Stimulated activated CD4-positive, alpha-beta T cell treated with anti-CD3 and anti-CD28 coated beads, Interleukin-4, amount 100 ng/mL, for 24 hours (primary cell): Measurements from ENCODE around the gene OR2A12.
"Not testable (repeated sequence)": the region's sequence is repeated elsewhere in the genome, so short reads cannot be mapped to it uniquely, and the experiment has no call there.

Experiments used
- DNase-seq: peaks from one replicate; pipeline ENCODE4 v3.0.0-alpha.2; 2020

OR2A12 gene, protein sequence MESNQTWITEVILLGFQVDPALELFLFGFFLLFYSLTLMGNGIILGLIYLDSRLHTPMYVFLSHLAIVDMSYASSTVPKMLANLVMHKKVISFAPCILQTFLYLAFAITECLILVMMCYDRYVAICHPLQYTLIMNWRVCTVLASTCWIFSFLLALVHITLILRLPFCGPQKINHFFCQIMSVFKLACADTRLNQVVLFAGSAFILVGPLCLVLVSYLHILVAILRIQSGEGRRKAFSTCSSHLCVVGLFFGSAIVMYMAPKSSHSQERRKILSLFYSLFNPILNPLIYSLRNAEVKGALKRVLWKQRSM

GRCh38 chr7:144085978-144086377 is at the start of gene OR2A12:
TSS of gene OR2A12 (plus strand) at chr7:144086278. CDS start at chr7:144095108, 8,830 bp downstream.
- DNase-seq: no peak

- DNase-seq: no peak
These were observed 49.7 kb upstream of the OR2A12 start for GRCh38 chr7:144036302-144036885.

DNA sequence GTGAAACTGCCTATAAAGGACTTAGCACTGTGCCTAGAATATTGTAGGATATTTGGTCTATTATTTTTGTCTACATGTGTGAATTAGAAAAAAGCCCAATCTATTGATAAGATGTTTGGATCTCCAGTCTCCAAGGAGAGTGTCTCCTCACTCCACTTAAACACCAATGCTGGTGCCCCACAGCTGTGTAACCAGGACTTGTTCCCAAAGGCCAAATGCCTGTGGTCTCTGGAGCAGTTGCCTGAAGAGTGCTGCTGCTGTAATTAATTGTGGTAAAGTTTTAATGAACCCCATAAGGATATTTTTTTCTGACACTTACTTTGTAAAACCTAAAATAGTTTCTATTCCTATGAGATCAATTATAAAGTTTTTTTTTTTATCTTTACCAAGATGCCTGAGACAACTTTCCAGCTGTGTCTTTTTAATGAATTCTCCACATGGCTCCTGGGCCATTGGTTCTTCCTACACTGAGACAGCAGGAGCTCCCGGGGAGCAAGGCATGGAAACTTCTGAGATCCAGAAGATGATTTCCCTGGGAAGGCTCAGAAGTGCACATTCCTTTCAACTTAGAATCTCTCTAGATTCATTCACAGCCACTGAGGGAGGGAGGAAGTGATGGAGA is 48.6 kb upstream of the OR2A12 start:
- DNase-seq: no peak

- no peak for DNase-seq
These were observed 47.2 kb upstream of the OR2A12 start for GRCh38 chr7:144038887-144039286.

DNA sequence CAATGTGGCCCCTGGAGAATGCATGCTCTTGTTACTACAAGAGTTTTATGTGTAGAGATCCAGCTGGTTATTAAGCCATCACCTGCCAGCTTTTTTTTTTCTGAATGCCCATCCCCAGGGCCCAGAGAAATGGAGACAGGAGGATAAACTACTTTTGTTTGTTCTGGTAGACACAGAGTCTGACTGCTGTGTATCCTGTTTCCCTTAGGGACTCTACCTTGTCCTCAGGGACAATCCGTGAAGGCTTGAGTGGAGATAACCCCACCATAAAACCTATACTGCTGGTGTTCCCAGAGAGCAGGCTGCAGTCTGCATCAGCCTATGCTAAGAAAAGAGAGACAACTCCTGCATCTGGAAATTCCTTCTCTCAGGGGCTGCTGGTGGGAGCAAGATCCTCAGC is 37.4 kb upstream of the OR2A12 start, which contains the start of gene OR2A5:
Gene OR2A5, plus strand, starts transcription at position 301 of the 400 bp plus-strand sequence. CDS start 1,454 bp downstream, outside the sequence.
- no peak for DNase-seq

- DNase-seq: no peak
These were observed 36.6 kb upstream of the OR2A12 start for GRCh38 chr7:144049491-144049890.

DNA sequence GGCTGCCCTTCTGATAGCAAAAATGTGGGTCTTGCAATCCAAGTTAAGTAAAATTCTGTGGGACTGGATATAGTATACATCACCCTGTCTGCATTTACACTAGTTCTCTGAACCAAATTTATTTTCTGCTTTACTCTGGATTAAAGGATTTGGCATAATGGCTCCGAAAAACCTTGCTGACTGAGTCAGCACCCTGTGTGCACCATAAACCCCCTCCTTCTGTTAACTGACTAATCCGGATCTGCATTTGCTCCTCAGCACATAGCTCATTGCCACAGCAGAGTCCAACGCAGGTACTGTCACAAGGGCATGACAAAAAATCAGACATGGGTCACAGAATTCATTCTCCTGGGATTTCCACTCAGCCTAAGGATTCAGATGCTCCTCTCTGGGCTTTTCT is 36.0 kb upstream of the OR2A12 start:
- no peak for DNase-seq

DNA sequence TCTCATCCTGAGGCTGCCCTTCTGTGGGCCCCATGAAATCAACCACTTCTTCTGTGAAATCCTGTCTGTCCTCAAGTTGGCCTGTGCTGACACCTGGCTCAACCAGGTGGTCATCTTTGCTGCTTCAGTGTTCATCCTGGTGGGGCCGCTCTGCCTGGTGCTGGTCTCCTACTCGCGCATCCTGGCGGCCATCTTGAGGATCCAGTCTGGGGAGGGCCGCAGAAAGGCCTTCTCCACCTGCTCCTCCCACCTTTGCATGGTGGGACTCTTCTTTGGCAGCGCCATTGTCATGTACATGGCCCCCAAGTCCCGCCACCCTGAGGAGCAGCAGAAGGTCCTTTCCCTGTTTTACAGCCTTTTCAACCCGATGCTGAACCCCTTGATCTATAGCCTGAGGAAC is 35.2 kb upstream of the OR2A12 start:
- not testable (repeated sequence) for DNase-seq

DNA sequence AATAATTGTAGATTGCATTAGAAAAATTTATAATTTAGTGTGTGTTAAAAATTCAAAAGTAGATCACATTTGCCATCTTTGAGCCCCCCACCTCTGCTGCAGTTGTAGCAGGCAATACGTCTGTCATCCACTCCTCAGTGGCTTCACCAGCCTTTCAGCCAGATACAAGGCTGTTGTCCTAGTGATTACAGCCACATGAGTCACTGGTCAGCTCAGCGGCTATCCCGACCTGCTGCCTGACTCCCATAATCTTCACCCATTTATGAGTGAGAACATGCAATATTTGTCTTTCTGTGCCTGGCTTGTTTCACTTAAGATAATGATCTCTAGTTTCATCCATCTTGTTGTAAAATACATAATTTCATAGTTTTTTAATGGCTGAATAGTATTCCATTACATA is 28.1 kb upstream of the OR2A12 start:
- DNase-seq: no peak

- DNase-seq: no peak
These were observed 22.4 kb upstream of the OR2A12 start for GRCh38 chr7:144063710-144064109.

DNA sequence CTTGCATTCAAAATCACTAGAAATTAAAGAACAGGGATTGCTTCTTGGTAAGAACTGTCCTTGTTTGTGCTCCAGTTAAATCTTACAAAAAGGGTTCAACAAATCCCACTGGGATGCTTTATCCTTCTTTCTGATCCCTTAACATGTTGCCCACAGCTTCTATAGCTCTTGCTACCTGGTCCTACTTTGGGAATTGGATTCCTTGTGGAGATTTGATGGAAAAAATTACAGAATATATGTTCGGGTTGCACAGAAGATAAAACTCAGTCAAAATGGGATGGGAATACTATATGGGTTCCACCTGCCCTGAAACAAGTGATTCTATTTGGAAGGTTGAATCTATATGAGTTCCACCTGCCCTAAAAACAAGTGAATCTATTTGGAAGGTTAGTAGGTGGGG is 16.6 kb upstream of the OR2A12 start, which contains the start of gene OR2A25:
Gene OR2A25, plus strand, starts transcription at position 301 of the 400 bp plus-strand sequence. CDS start 4,409 bp downstream, outside the sequence.
- no peak for DNase-seq

DNA sequence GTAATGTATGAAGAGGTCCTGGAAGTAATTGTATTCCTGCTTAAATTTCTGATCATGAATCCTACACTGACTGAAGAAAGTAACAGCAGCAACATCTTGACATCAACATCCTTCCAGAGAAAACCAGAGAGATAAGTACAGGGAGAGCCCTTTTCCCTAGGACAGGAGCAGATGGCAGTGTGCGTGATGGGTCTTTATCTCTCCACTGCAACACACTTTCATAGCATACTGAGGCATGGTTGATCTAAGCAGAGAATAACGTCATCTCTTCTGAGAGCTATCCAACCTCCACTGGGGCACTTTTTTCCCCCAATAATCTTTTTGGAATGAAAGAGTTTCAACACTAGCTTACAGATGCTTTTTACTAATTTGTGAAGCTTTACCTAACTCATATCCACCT is 16.1 kb upstream of the OR2A12 start:
- DNase-seq: no peak

DNA sequence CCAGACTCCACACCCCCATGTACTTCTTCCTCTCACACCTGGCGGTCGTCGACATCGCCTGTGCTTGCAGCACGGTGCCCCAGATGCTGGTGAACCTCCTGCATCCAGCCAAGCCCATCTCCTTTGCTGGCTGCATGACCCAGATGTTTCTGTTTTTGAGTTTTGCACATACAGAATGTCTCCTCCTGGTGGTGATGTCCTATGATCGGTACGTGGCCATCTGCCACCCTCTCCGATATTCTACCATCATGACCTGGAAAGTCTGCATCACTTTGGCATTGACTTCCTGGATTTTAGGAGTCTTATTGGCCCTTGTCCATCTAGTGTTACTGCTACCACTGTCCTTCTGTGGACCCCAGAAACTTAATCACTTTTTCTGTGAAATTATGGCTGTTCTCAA is 11.7 kb upstream of the OR2A12 start:
- no peak for DNase-seq

DNA sequence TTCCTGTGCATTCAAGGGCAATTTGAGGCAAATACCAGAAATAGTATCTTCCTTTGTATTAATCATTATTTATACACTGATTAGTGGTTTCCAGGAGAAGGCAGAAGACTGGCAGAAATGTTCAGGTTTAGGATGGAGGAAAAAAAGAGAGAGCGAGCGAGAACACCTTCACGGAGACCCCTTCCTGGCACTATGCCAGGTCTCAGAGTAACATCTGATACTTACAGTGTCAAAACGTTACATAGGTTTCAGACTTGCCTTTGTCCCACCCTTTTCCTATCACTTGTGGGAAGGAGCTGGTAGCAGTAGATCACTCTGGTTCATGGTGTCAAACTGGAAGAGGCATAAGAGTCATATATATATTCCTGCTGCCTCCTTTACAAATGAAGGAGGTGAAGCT is 652 bp downstream of the OR2A12 start:
- DNase-seq: no peak

DNA sequence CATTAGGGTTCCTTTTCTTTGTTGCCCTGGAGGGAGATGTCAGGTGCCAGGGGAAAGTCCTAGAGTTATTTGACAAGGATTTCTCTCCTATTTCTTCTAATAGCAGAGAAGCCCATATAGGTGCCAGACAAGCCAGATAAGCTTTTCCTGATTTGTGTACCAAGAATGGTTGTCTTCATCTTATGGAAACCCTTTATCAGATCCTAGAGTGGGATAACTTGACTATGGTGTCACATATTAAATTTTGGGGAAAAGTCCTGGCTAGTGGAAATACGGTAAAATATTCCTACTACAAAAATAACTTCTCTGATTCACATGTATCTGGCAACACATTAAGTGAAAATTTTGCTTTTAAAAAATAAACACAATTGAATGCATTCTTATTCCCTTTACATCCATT is 1.2 kb downstream of the OR2A12 start:
- DNase-seq: no peak

- no peak for DNase-seq
These were observed 4.6 kb downstream of the OR2A12 start for GRCh38 chr7:144090667-144091066.

GRCh38 chr7:144098776-144099175 is 12.7 kb downstream of the OR2A12 start:
- DNase-seq: no peak

DNA sequence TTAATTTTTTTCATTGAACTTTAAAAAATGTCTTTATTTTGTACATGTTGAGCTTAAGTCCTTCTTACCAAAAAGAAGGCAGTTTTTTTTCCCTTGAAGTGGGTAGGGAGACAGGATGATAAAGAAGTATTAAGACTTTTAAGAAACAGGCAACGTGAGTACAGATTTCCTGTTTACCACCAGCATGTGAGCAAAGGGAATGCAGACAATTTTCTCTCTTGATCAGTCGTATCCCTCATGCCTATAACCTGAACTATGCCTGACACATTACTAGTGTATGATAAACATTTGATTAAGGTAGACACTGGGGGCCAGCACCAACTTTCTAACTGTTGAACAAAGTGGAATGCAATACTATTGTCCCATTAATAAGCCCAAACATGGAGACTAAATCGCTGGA is 14.5 kb downstream of the OR2A12 start:
- no peak for DNase-seq

DNA sequence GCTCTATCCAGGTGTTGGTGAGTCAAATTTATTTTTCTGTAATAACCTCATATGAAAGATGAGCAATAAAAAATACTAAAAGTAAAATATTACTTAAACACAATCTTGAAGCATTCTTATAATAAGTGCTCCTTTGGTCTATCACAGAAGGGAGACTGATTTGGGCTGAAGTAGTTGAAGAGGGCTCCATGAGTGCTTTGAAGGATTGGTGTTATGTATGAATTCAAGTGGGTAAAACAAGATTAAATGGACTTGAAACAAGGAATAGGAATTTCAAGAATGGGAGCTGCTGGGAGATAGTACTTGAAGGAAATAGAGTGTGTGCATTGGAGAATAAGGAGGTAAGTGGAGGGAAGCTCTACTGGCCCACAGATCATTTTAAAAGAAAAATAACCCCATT is 16.0 kb downstream of the OR2A12 start:
- DNase-seq: no peak

DNA sequence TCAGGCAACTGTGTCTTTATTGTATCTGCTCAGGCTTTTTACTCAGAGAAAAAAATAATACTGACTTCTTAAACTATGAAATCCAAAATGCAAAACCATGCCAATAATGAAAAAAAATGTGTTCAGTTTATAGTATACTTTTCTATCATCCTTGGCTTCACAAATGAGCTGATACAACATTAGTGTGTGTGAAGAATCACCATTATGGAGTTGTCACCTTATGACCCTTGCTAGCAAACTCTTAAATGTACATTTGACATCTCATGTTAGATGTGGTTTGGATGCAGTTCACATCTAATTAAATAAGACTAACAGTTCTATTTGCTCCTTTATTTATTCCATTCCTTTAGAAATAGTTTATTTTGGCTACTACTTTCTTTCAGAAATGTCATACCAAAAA is 19.1 kb downstream of the OR2A12 start:
- DNase-seq: no peak

DNA sequence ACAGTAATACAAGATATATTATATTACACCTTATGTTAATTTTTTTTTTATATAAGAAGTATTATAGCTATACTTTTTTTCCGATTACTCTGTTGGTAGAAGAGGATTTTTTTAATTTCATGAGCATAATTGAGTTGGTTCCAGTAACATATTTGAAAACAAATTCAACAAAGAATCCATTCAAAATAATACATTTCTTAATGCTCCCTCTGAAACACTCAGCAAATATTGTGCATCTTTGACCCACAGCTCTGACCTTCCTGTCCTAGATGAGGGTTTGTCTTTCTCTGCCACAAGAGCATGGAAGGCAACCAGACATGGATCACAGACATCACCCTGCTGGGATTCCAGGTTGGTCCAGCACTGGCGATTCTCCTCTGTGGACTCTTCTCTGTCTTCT is 23.2 kb downstream of the OR2A12 start, which contains the start of gene OR2A2:
Gene OR2A2, plus strand, starts transcription at position 301 of the 400 bp plus-strand sequence. Its CDS starts 0 bp downstream, at position 301.
- DNase-seq: no peak

GRCh38 chr7:144110272-144110671 is 24.2 kb downstream of the OR2A12 start:
- DNase-seq: no peak

DNA sequence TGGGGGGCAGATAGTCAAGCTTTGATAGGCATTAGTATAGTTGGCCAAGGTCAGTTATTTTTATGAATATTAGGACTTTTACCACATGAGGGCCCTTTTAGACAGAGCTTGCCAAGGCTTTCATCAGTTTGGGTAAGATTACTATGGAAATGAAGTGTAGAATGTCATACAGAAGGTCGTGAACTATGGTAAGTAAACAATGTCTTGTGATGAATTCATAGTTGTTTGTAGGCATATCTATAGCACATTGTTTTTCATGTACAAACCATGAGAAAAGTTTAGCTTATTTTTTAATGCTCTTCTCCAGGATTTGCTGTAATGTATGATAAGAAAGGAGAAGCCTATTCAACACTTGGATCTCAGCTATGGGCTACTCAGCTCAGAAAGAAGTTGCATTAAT is 27.6 kb downstream of the OR2A12 start:
- DNase-seq: no peak

- DNase-seq: no peak
These were observed 32.3 kb downstream of the OR2A12 start for GRCh38 chr7:144118341-144118740.
